SH-SY5Y (cell line): ENCODE results near the gene RAB40AL.

ENCODE experiments used
- GATA2 ChIP-seq: IDR thresholded peaks from 2 replicates; pipeline ENCODE4 v1.6.1; 2011; ENCODE audit warnings: mild to moderate bottlenecking, low read depth, low read length
- GATA3 ChIP-seq: IDR thresholded peaks from 2 replicates; pipeline ENCODE4 v1.6.1; 2011; ENCODE audit warnings: low read depth, mild to moderate bottlenecking, low read length, moderate library complexity

DNA sequence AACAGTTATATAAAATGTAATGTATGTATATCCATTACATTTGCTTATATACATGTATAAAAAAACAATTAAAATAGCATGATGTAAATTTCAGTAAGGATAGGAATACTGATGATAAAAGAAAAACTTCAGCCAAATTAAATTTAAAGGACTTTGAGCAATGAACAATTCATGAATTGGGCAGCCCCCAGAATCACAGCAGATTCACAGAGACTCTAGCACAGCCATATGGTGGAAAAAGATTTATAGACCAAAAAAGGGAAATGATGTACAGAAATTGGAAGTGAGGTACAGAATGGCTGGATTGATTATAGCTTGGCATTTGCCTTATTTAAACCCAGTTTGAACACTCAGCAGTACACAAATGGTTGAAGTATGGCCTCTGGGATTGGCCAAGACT, 34.7 kb upstream of the RAB40AL start:
- TF ChIP-seq GATA3 (no peak), GATA2 (no peak)
